CD14-positive monocyte (primary cell): Measurements from ENCODE around the gene ALDH1L2. TPM values are rescaled to one million over a fixed set of nuclear protein-coding genes. Genes with fewer than 3 reads are reported as not detected.

Source experiments
- DNase-seq, 3 donors: peaks; one replicate each; pipeline ENCODE4 v3.0.0-alpha.2; 2011 to 2022
- H2AFZ ChIP-seq: 2 replicates; pipeline ENCODE4 v1.6.0; 2012; ENCODE audit warnings: mild to moderate bottlenecking, low read depth, low read length, inconsistent platforms; ENCODE audit not compliant: insufficient read depth, poor library complexity, severe bottlenecking
- H3K27ac ChIP-seq, 2 donors: 1 replicate in 1 of 2; 2 replicates in 1 of 2; pipeline ENCODE4 v1.5.1; 2012 to 2013; ENCODE audit warnings: low read length in 2 of 2, control low read depth in 1 of 2, inconsistent platforms in 1 of 2, low read depth in 1 of 2, mild to moderate bottlenecking in 1 of 2
- H3K27me3 ChIP-seq, 2 donors: one replicate each; pipeline versions ENCODE4 v1.6.0 to v1.6.1; 2011 to 2013; ENCODE audit warnings: low read length in 2 of 2; ENCODE audit not compliant: control insufficient read depth in 2 of 2, insufficient read depth in 2 of 2
- H3K36me3 ChIP-seq, 2 donors: replicated peaks in 1 of 2; 1 replicate in 1 of 2; 2 replicates in 1 of 2; pipeline versions ENCODE4 v1.5.1 to v1.6.1; 2012 to 2013; ENCODE audit warnings: low read length in 2 of 2, control low read depth in 1 of 2, inconsistent platforms in 1 of 2, mild to moderate bottlenecking in 1 of 2; ENCODE audit not compliant: insufficient read depth in 2 of 2, control insufficient read depth in 1 of 2
- H3K4me1 ChIP-seq, 2 donors: 1 replicate in 1 of 2; 2 replicates in 1 of 2; pipeline versions ENCODE4 v1.5.1 to v1.6.1; 2012 to 2013; ENCODE audit warnings: low read length in 2 of 2, control low read depth in 1 of 2, inconsistent platforms in 1 of 2, mild to moderate bottlenecking in 1 of 2, moderate library complexity in 1 of 2; ENCODE audit not compliant: insufficient read depth in 2 of 2, control insufficient read depth in 1 of 2
- H3K4me2 ChIP-seq: replicated peaks from 2 replicates; pipeline ENCODE3; 2012; ENCODE audit warnings: low read length, moderate library complexity, mild to moderate bottlenecking; ENCODE audit not compliant: poor library complexity, severe bottlenecking; ENCODE audit errors: extremely low read depth
- H3K4me3 ChIP-seq, 3 experiments: fragments of 200-600 bp in 1 of 3; sonication (generic) in 1 of 3; replicated peaks in 1 of 3; 1 replicate in 2 of 3; 2 replicates in 1 of 3; pipeline ENCODE4 v1.5.1; 2011 to 2013; ENCODE audit warnings: low read length in 3 of 3, mild to moderate bottlenecking in 3 of 3, control low read depth in 2 of 3, low read depth in 2 of 3, inconsistent platforms in 1 of 3, moderate library complexity in 1 of 3
- H3K79me2 ChIP-seq: 2 replicates; pipeline ENCODE4 v1.6.0; 2012; ENCODE audit warnings: mild to moderate bottlenecking, control low read depth, inconsistent platforms, low read length, moderate library complexity; ENCODE audit not compliant: insufficient read depth
- H3K9ac ChIP-seq: 2 replicates; pipeline ENCODE4 v1.6.0; 2017; ENCODE audit warnings: low read length, mild to moderate bottlenecking; ENCODE audit not compliant: insufficient read depth, poor library complexity, severe bottlenecking
- H3K9me3 ChIP-seq, 2 donors: replicated peaks in 1 of 2; 1 replicate in 1 of 2; 2 replicates in 1 of 2; pipeline versions ENCODE4 v1.5.1 to v1.6.1; 2012 to 2013; ENCODE audit warnings: low read length in 2 of 2, control low read depth in 1 of 2; ENCODE audit not compliant: control insufficient read depth in 1 of 2, insufficient read depth in 1 of 2
- H4K20me1 ChIP-seq: 2 replicates; pipeline ENCODE4 v1.6.0; 2012; ENCODE audit warnings: mild to moderate bottlenecking, low read length, control low read depth, moderate library complexity; ENCODE audit not compliant: insufficient read depth
- H3K27ac Mint-ChIP-seq, 7 donors: one replicate each; pipeline ENCODE4 v1.8.0; 2020; ENCODE audit warnings: mild to moderate bottlenecking in 7 of 7, mixed read lengths in 7 of 7, moderate library complexity in 6 of 7, inconsistent platforms in 2 of 7
- H3K27me3 Mint-ChIP-seq, 3 donors: one replicate each; pipeline ENCODE4 v1.8.0; 2021 to 2022; ENCODE audit warnings: low read depth in 3 of 3, mild to moderate bottlenecking in 3 of 3, mixed read lengths in 3 of 3, moderate library complexity in 3 of 3, inconsistent platforms in 1 of 3
- H3K36me3 Mint-ChIP-seq, 2 donors: one replicate each; pipeline ENCODE4 v1.8.0; 2020; ENCODE audit warnings: mixed read lengths in 2 of 2, inconsistent platforms in 1 of 2, mild to moderate bottlenecking in 1 of 2
- H3K4me1 Mint-ChIP-seq: one replicate; pipeline ENCODE4 v1.8.0; 2020; ENCODE audit warnings: mild to moderate bottlenecking, mixed read lengths
- H3K4me3 Mint-ChIP-seq, 2 donors: one replicate each; pipeline ENCODE4 v1.8.0; 2020; ENCODE audit warnings: mild to moderate bottlenecking in 2 of 2, mixed read lengths in 2 of 2, moderate library complexity in 1 of 2
- H3K9me3 Mint-ChIP-seq, 7 donors: one replicate each; pipeline ENCODE4 v1.8.0; 2020 to 2022; ENCODE audit warnings: mixed read lengths in 7 of 7, mild to moderate bottlenecking in 6 of 7, moderate library complexity in 6 of 7, inconsistent platforms in 2 of 7
- CTCF ChIP-seq: fragments of 200-600 bp; IDR thresholded peaks from one replicate; pipeline ENCODE4 v1.8.0; 2022; ENCODE audit warnings: antibody characterized with exemption, mild to moderate bottlenecking
- WGBS: methylation state at CpG from one replicate; pipeline ENCODE4 v1.1.5; 2013; ENCODE audit warnings: missing lambda C conversion rate; ENCODE audit not compliant: insufficient coverage; 5-methylcytosine and 5-hydroxymethylcytosine counted together
- intact Hi-C, 2 donors: fragments of 100-400 bp; cut with micrococcal nuclease; formaldehyde crosslinking; loops; one replicate each; pipeline versions ENCODE4 v1.15.0 to v1.15.1; 2023
- polyA plus RNA-seq, 3 donors: library from polyadenylated mRNA; depleted of rRNA in 1 of 3; unstranded in 2 of 3; stranded (reverse) in 1 of 3; fragments of 300-500 nt in 2 of 3; fragments of >200 nt in 1 of 3; fragmentation: Illumina TruSeq in 2 of 3; gene quantifications; 1 replicate in 2 of 3; 2 replicates in 1 of 3; pipeline ENCODE4 v1.2.3, GENCODE V29; 2012 to 2021

The ALDH1L2 gene
- polyA plus RNA-seq, 3 donors: 0.03 to 0.20 TPM; not detected in 1

DNA sequence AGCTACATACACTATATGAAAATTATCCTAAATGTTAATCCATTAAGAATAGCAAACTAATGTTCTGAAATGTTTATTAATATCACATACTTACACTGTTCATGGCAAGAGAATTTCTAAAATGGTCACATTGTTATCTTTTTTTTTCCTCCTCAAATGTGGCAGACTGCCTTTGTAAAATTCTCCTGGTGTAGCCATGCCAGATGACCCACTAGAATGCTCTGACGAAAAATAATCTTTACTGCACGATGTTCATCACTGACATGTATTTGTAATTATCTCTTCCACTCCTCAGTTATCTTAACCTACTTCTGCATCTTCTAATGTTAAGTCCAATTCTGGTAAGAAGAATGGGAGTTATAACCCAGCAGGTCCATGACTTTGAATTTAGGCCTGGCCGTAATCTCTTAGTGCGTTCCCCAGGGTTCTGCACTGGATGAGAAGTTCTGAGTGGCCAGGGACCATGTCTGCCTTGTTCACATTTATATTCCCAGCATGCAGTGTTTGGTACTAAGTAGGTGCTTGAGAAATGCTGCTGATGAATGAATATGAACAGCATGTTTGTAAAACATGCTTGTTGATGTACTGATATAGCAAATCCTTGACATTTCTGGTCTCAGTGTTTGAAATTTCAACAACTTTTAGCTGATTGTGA, 51.4 kb downstream of the ALDH1L2 start:
- no peak overlapping the region for H3K4me2 ChIP-seq
- Mint-ChIP-seq H3K27ac (no peak overlapping the region), H3K4me1 (peaks cover 16% of the 10 kb centered on the region), H3K36me3 (peaks cover 0 to 6% of the 10 kb centered on the region in 2 donors), H3K9me3 (no peaks in the 10 kb centered on the region), H3K27me3 (peaks cover 0 to 2% (median 2%) of the 10 kb centered on the region in 3 donors), H3K4me3 (no peak overlapping the region)
- H3K27ac ChIP-seq: no peak overlapping the region
- peaks cover 11 to 20% of the 10 kb centered on the region in 2 donors for H3K4me1 ChIP-seq
- H3K79me2 ChIP-seq: no peaks in the 10 kb centered on the region
- no peak overlapping the region for H3K4me3 ChIP-seq
- H3K9me3 ChIP-seq: no peaks in the 10 kb centered on the region
- no peaks in the 10 kb centered on the region for H3K36me3 ChIP-seq
- H3K9ac ChIP-seq: no peak overlapping the region
- H4K20me1 ChIP-seq: no peaks in the 10 kb centered on the region
- no peak for TF ChIP-seq CTCF
- H3K27me3 ChIP-seq: no peaks in the 10 kb centered on the region
- H2AFZ ChIP-seq: no peak overlapping the region
- no peak for DNase-seq
- intact Hi-C loops: no loop called here
- WGBS: 96% methylated on average over 3 of the region's 4 CpGs

- H3K36me3 Mint-ChIP-seq: peaks cover 4 to 8% of the 10 kb centered on the region in 2 donors
- DNase-seq: peak; percentile 8 to 12 (median 8)
- TF ChIP-seq CTCF: no peak
- peaks cover 0 to 2% (median 2%) of the 10 kb centered on the region in 3 donors for H3K27me3 Mint-ChIP-seq
- Histone ChIP-seq H3K36me3 (no peaks in the 10 kb centered on the region), H3K27ac (peak overlapping the region; percentile 42 to 71), H3K27me3 (no peaks in the 10 kb centered on the region), H3K9ac (no peak overlapping the region), H3K79me2 (no peaks in the 10 kb centered on the region), H3K4me2 (peak overlapping the region; percentile 45), H3K4me1 (peaks cover 11 to 20% of the 10 kb centered on the region in 2 donors), H3K9me3 (no peaks in the 10 kb centered on the region), H2AFZ (peak overlapping the region; percentile 57), H4K20me1 (no peaks in the 10 kb centered on the region), H3K4me3 (peak overlapping the region in 1 of 3 experiments; percentile 38)
- peak overlapping the region; percentile 79 to 93 (median 84) for H3K27ac Mint-ChIP-seq
- WGBS: 98% methylated on average over 7 of the region's 9 CpGs
- intact Hi-C loops: no loop called here
- peaks cover 15% of the 10 kb centered on the region for H3K4me1 Mint-ChIP-seq
- H3K9me3 Mint-ChIP-seq: no peaks in the 10 kb centered on the region
- H3K4me3 Mint-ChIP-seq: peak overlapping the region in 1 of 2 donors; percentile 80
These were observed 53.1 kb downstream of the ALDH1L2 start for GRCh38 chr12:105030820-105031807.
